Uterus (tissue), 4 donors: ENCODE results near the gene SUPT5H. TPM values are rescaled to one million over a fixed set of nuclear protein-coding genes. Genes with fewer than 3 reads are reported as not detected.

ENCODE experiments used
- DNase-seq, 2 donors: peaks; one replicate each; pipeline ENCODE4 v3.0.0-alpha.2; 2019 to 2020
- H3K27ac ChIP-seq, 2 donors: fragments of 200-600 bp; sonication (generic); 1 replicate in 1 of 2; 2 replicates in 1 of 2; pipeline ENCODE4 v1.5.1; 2016 to 2018
- H3K27me3 ChIP-seq, 2 donors: fragments of 200-600 bp; sonication (generic); one replicate each; pipeline ENCODE4 v1.5.1; 2018 to 2019; ENCODE audit warnings: control low read depth in 1 of 2
- H3K36me3 ChIP-seq, 2 donors: fragments of 200-600 bp; sonication (generic); one replicate each; pipeline ENCODE4 v1.5.1; 2019; ENCODE audit warnings: control low read depth in 1 of 2
- H3K4me1 ChIP-seq, 2 donors: fragments of 200-600 bp; sonication (generic); one replicate each; pipeline ENCODE4 v1.5.1; 2018 to 2019; ENCODE audit warnings: control low read depth in 1 of 2
- H3K4me3 ChIP-seq, 2 donors: fragments of 200-600 bp; sonication (generic); 1 replicate in 1 of 2; 2 replicates in 1 of 2; pipeline ENCODE4 v1.5.1; 2018 to 2019; ENCODE audit warnings: mild to moderate bottlenecking in 1 of 2
- H3K9me3 ChIP-seq, 2 donors: fragments of 200-600 bp; sonication (generic); one replicate each; pipeline ENCODE4 v1.5.1; 2019; ENCODE audit warnings: control low read depth in 1 of 2
- CTCF ChIP-seq, 4 experiments: fragments of 200-600 bp in 2 of 4; fragments of 450-650 bp in 2 of 4; sonication (generic) in 2 of 4; IDR thresholded peaks; one replicate each; pipeline ENCODE4 v1.5.1; 2016 to 2019; ENCODE audit warnings: antibody characterized with exemption in 4 of 4, mild to moderate bottlenecking in 2 of 4, moderate library complexity in 1 of 4
- POLR2A ChIP-seq, 2 donors: fragments of 450-650 bp; IDR thresholded peaks; one replicate each; pipeline ENCODE4 v1.6.1; 2016; ENCODE audit warnings: antibody characterized with exemption in 2 of 2, mild to moderate bottlenecking in 1 of 2, moderate library complexity in 1 of 2
- intact Hi-C: fragments of 100-400 bp; cut with DNase I; formaldehyde crosslinking; loops from one replicate; pipeline ENCODE4 v1.15.1; 2023; ENCODE audit warnings: low total_unique reads
- total RNA-seq, 4 donors: library from RNA; depleted of rRNA in 3 of 4; stranded (reverse); fragments of >200 nt in 3 of 4; gene quantifications; one replicate each; pipeline versions ENCODE4 v1.1.0 to v1.2.4, GENCODE V29; 2014 to 2023
- donor health status: DM: yes; HTN: yes; CAD: no.

SUPT5H gene
- total RNA-seq, 4 donors from 2014 or later = 11.8 to 119 (median 40.0) TPM

DNA sequence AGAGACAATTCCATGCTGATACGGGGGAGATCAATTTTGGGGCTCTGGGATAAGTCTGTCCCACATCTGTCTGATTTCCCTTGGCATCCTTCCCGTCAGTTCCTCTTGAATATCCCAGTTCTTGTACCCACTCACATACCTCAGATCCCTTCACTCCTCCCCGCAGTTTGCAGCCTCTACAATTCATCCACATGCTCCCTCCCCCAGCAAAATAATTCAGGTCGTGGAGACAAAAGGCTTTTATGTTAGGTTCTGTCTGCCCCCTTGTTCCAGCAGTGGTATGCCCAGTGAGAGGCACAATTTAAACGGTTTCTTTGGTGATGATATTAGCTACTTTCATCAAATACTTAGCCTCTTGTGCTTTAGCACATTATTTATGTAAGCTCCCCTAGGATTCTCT is 19.2 kb upstream of the SUPT5H start:
- H3K36me3 ChIP-seq = no peaks in the 10 kb centered on the region
- H3K27ac ChIP-seq = no peak overlapping the region
- intact Hi-C loops = no loop called here
- TF ChIP-seq POLR2A (IDR thresholded peaks at IDR 0.05) (no peak), CTCF (IDR thresholded peaks at IDR 0.05) (no peak)
- DNase-seq = no peak
- H3K27me3 ChIP-seq = no peaks in the 10 kb centered on the region
- H3K4me3 ChIP-seq = no peak overlapping the region
- peaks cover 6 to 8% of the 10 kb centered on the region in 2 donors for H3K4me1 ChIP-seq
- H3K9me3 ChIP-seq = no peaks in the 10 kb centered on the region

DNA sequence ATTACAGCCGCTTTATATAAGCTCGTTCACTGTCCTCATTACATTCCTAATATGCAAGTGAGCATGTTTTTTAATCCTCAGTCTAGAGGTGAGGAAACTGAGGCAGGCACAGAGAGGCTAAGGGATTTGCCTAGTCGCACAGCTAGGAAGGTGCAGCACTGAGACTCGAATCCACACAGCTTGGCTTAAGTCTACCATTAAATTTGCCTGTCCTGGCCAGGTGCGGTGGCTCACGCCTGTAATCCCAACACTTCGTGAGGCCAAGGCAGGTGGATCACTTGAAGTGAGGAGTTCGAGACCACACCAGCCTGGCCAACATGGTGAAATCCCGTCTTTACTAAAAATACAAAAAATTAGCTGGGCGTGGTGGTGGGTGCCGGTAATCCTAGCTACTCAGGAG is 17.7 kb upstream of the SUPT5H start:
- H3K4me1 ChIP-seq = peaks cover 6 to 8% of the 10 kb centered on the region in 2 donors
- no peaks in the 10 kb centered on the region for H3K36me3 ChIP-seq
- no peak overlapping the region for H3K4me3 ChIP-seq
- TF ChIP-seq POLR2A (IDR thresholded peaks at IDR 0.05) = no peak
- TF ChIP-seq CTCF (IDR thresholded peaks at IDR 0.05) = no peak
- no peak for DNase-seq
- H3K9me3 ChIP-seq = no peaks in the 10 kb centered on the region
- H3K27me3 ChIP-seq = no peaks in the 10 kb centered on the region
- peak overlapping the region in 1 of 2 donors; percentile 74 for H3K27ac ChIP-seq
- intact Hi-C loops = no loop called here

GRCh38 chr19:39428283-39429112 is 16.9 kb upstream of the SUPT5H start:
- H3K4me1 ChIP-seq = peaks cover 6 to 8% of the 10 kb centered on the region in 2 donors
- DNase-seq = peak; percentile 67 to 82
- H3K27me3 ChIP-seq = no peaks in the 10 kb centered on the region
- no peaks in the 10 kb centered on the region for H3K9me3 ChIP-seq
- H3K4me3 ChIP-seq = no peak overlapping the region
- no peaks in the 10 kb centered on the region for H3K36me3 ChIP-seq
- H3K27ac ChIP-seq = peak overlapping the region; percentile 74
- intact Hi-C loops = no loop called here
- TF ChIP-seq CTCF (IDR thresholded peaks at IDR 0.05) = no peak
- TF ChIP-seq POLR2A (IDR thresholded peaks at IDR 0.05) = no peak

DNA sequence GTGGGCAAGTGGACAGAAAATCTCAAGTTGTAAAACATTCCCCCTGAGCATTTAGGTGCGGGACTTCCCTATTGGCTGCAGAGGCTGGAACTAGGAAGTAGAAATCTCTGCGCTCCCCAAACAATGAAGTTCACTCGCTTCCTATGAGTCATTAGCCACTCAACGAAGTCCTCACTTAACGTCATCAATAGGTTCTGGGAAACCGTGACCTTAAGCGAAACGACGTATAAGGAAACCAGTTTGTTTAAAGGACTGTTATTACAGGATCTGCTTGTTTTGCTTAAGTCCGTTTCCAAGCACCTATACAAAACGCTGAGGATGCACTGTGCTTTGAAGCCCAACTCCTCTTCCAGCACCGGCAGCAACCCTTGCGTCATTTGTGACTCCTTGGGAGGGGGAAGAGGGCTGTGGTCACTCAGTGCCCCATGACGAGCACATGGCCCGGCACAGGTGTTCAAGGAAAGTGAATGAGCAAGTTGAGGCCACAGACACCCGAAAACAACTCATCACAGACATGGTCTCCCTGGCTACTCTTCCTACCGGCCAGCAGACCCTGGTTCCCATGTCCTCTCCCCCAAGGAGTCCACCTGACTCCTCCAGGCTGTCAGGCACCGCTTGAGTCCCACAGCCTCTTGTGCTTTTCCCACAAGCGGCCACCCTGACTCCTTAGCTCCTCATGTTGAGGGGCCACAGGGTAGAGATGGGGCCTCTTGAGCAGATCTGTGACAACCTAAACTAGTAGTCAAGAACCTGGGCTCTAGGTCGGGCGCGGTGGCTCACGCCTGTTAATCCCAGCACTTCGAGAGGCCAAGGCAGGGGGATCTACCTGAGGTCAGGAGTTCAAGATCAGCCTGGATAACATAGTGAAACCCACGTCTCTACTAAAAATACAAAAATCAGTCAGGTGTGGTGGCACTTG is 14.4 kb upstream of the SUPT5H start:
- Histone ChIP-seq H3K36me3 (no peaks in the 10 kb centered on the region), H3K27ac (peak overlapping the region; percentile 38 to 52), H3K27me3 (no peaks in the 10 kb centered on the region), H3K9me3 (no peaks in the 10 kb centered on the region), H3K4me1 (peaks cover 6 to 21% of the 10 kb centered on the region in 2 donors), H3K4me3 (no peak overlapping the region)
- TF ChIP-seq CTCF (IDR thresholded peaks at IDR 0.05) = no peak
- peak in 1 of 2 donors; percentile 31 for TF ChIP-seq POLR2A (IDR thresholded peaks at IDR 0.05)
- no peak for DNase-seq
- intact Hi-C loops = no loop called here

GRCh38 chr19:39432677-39433025 is 12.7 kb upstream of the SUPT5H start:
- DNase-seq = no peak

More at GRCh38 chr19:39432677-39433025, 12.7 kb upstream of the SUPT5H start:
- intact Hi-C loops = no loop called here
- TF ChIP-seq POLR2A (IDR thresholded peaks at IDR 0.05) = no peak
- no peak for TF ChIP-seq CTCF (IDR thresholded peaks at IDR 0.05)
- Histone ChIP-seq H3K27ac (no peak overlapping the region), H3K36me3 (no peaks in the 10 kb centered on the region), H3K27me3 (no peaks in the 10 kb centered on the region), H3K4me3 (no peak overlapping the region), H3K4me1 (peaks cover 6 to 25% of the 10 kb centered on the region in 2 donors), H3K9me3 (no peaks in the 10 kb centered on the region)
